Lower leg skin (tissue), 4 donors: ENCODE results near the gene CST5. TPM values are rescaled to one million over a fixed set of nuclear protein-coding genes. Genes with fewer than 3 reads are reported as not detected.
"Not testable (repeated sequence)": the region's sequence is repeated elsewhere in the genome, so short reads cannot be mapped to it uniquely, and the experiment has no call there.

Experiments used
- DNase-seq, 2 donors: peaks; one replicate each; pipeline ENCODE4 v3.0.0-alpha.2; 2019; ENCODE audit warnings: low spot score in 2 of 2
- H3K4me3 ChIP-seq: fragments of 200-600 bp; sonication (generic); 2 replicates; pipeline ENCODE4 v1.5.1; 2017; ENCODE audit warnings: mild to moderate bottlenecking, low read depth; ENCODE audit not compliant: poor library complexity, severe bottlenecking
- POLR2A ChIP-seq, 2 donors: fragments of 450-650 bp; IDR thresholded peaks; one replicate each; pipeline ENCODE4 v1.6.1; 2016 to 2017; ENCODE audit warnings: antibody characterized with exemption in 2 of 2, mild to moderate bottlenecking in 1 of 2, moderate library complexity in 1 of 2
- WGBS, 2 donors: methylation state at CpG; one replicate each; pipeline ENCODE4 v1.1.5; 2018; 5-methylcytosine and 5-hydroxymethylcytosine counted together
- intact Hi-C: fragments of 100-400 bp; cut with DNase I; formaldehyde crosslinking; loops from one replicate; pipeline ENCODE4 v1.15.0; 2023; ENCODE audit warnings: low total_unique reads
- total RNA-seq, 4 donors: library from RNA; depleted of rRNA; stranded (reverse); fragments of >200 nt; gene quantifications; one replicate each; pipeline ENCODE4 v1.1.0, GENCODE V29; 2016
- TF ChIP-seq, protein P1 (sequence below), 3 donors: fragments of 450-650 bp; IDR thresholded peaks; one replicate each; pipeline ENCODE4 v1.5.1; 2016; ENCODE audit warnings: antibody characterized with exemption in 3 of 3, mild to moderate bottlenecking in 3 of 3, moderate library complexity in 2 of 3

CST5 gene
- total RNA-seq, 4 donors from 2014 or later, result not detected

DNA sequence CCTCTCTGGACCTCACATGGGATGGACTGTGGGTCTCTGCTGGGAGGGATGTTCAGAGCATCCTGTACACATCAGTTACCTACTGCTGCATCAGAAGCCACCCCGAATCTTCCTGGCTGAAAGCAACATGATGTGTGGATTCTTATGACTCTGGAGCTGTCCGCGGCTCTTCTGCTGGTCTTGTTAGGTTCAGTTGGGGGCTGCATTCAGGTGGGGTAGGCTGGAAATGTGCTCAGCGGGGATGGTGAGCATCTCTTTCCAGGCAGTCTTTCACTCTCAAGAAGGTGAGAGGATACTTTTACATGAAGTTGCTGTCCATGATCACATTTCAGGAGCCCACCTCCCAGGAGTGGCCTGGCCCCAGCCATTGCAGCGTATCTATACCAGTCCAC, 5.2 kb upstream of the CST5 start:
- TF ChIP-seq, protein P1, sequence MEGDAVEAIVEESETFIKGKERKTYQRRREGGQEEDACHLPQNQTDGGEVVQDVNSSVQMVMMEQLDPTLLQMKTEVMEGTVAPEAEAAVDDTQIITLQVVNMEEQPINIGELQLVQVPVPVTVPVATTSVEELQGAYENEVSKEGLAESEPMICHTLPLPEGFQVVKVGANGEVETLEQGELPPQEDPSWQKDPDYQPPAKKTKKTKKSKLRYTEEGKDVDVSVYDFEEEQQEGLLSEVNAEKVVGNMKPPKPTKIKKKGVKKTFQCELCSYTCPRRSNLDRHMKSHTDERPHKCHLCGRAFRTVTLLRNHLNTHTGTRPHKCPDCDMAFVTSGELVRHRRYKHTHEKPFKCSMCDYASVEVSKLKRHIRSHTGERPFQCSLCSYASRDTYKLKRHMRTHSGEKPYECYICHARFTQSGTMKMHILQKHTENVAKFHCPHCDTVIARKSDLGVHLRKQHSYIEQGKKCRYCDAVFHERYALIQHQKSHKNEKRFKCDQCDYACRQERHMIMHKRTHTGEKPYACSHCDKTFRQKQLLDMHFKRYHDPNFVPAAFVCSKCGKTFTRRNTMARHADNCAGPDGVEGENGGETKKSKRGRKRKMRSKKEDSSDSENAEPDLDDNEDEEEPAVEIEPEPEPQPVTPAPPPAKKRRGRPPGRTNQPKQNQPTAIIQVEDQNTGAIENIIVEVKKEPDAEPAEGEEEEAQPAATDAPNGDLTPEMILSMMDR (IDR thresholded peaks at IDR 0.05), result no peak
- TF ChIP-seq POLR2A (IDR thresholded peaks at IDR 0.05), result no peak
- intact Hi-C loops, result no loop called here
- no peak for DNase-seq
- 97% methylated on average over 5 of the region's 5 CpGs for WGBS, 2 donors
- H3K4me3 ChIP-seq, result no peak overlapping the region

DNA sequence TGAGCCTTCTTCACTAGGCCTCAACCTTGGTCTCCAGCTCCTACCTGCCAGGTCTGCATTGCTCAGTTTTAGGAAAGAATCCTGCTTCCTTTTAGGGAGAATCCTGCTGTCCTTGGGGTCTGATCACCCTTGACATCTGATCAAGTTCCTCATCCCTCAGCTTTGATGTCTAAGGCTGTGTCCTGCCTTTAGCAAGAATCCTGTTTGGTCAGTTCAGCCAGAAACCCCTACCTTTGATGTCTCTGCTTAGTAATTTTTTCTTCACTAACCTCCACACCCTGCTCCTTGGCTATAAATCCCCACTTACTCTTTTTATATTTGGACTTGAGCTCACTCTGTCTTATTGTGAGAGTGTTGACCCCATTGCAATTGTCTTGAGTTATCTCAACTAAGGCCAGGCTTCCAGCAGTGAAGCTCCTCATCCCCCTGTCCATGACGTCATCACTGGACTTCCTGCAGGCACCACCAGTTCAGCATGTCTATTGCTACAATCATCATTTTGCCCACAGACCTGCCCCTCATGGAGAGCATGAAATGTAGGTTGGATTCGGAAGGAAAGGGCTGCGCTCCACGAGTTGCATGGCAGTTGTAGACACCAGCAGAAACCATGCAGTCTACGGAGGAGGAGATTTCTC, 4.7 kb upstream of the CST5 start:
- H3K4me3 ChIP-seq, result no peak overlapping the region
- WGBS, 2 donors, result 88 to 90% methylated on average over 5 of the region's 5 CpGs
- intact Hi-C loops, result no loop called here
- no peak for DNase-seq
- TF ChIP-seq POLR2A (IDR thresholded peaks at IDR 0.05), result no peak
- TF ChIP-seq, protein P1 (IDR thresholded peaks at IDR 0.05), result no peak

DNA sequence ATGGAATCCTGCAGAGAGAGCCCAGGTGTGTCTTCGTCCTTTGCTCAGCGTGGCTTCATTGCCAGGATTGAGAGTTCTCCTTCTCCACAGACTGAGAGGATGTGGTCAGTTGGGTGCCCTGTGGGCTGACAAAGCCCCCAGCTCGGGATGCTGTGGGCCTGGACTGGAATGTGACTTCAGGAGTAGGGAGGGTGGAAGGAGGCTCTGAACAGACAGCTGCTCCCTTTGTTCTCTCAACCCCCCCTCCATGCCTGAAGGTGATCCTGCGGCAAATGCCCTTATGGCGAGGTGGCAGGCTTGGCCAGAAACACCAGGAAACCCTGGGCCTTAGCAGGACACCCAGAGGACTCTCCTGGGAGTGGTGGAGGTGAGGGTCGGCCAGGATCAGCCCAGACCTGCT, 1.8 kb upstream of the CST5 start:
- intact Hi-C loops, result no loop called here
- no peak for DNase-seq
- 57 to 64% methylated on average over 6 of the region's 6 CpGs for WGBS, 2 donors
- no peak for TF ChIP-seq POLR2A (IDR thresholded peaks at IDR 0.05)
- TF ChIP-seq, protein P1 (IDR thresholded peaks at IDR 0.05), result no peak
- H3K4me3 ChIP-seq, result no peak overlapping the region

DNA sequence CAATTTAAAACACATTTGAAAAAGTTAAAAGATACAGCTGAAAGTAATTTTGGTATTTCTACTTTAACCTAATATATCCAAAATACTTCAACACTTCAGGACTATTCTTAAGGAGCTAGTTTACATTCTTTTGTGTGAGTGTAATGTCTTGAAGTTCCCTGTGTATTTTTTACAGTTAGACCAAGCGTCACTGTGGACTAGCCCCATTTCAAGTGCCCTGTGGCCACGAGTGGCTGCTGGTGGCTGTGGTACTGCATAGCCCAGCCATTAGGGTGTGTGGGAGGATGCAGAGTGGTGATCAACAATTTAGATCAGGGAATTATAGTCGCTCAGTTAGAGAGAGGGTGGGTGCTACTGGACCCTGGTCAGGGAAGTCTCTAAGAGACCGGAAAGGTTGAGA, 869 bp upstream of the CST5 start:
- WGBS, 2 donors, result 46 to 50% methylated on average over 4 of the region's 4 CpGs
- DNase-seq, result no peak
- intact Hi-C loops, result no loop called here
- TF ChIP-seq POLR2A (IDR thresholded peaks at IDR 0.05), result no peak
- TF ChIP-seq, protein P1 (IDR thresholded peaks at IDR 0.05), result no peak
- no peak overlapping the region for H3K4me3 ChIP-seq

DNA sequence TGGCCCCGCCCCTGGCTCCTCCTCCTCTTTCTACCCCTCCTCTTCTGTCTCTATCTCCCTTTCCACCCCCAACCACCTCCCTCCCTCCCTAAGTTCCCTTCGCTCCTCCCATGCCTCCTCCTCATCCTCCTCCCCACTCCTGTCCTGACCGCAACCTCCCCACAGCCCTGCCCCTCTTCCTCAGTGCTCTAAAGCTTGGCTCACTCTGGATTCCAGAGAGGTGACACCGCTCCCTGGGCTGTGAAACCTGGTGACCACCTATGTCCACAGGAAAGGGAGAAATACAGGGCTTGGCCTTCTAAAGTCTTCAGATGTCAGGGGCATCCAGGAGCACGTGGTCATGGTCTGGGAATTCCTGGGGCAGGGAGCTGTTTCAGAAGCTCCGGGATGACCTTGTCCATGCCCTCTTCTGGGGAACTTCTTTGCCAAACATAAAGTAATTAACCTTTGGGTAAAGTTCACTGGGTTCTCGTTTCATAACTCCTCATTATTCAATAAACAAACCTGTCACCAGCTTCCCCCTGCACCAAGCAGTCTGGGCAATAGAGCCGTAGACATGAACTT, 345 bp upstream of the CST5 start:
- intact Hi-C loops, result no loop called here
- no peak for DNase-seq
- TF ChIP-seq POLR2A (IDR thresholded peaks at IDR 0.05), result no peak
- TF ChIP-seq, protein P1 (IDR thresholded peaks at IDR 0.05), result no peak
- H3K4me3 ChIP-seq, result no peak overlapping the region
- 46 to 49% methylated on average over 8 of the region's 8 CpGs for WGBS, 2 donors

DNA sequence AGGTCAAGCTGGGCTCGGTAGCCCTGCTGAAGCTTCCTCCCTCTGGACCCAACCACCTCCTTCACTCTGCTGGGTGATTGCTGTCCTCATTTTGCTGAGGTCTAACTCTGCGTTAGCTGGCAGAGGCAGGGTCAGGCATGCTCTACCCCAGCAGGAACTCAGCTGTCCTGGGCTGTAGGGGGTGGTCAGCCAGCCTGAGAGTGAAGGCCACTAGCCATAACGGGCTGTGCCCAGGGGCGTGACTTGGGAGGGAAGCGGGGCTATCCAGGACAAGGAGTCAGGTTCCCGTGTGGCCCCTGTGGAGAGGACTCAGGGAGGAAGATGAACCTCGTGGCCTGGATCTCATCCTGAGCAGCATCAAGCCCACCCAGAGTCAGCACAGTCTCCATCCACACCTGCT, 761 bp downstream of the CST5 start:
- no peak overlapping the region for H3K4me3 ChIP-seq
- WGBS, 2 donors, result 75 to 85% methylated on average over 4 to 6 of the region's 7 CpGs
- TF ChIP-seq, protein P1 (IDR thresholded peaks at IDR 0.05), result no peak
- no peak for TF ChIP-seq POLR2A (IDR thresholded peaks at IDR 0.05)
- no peak for DNase-seq
- intact Hi-C loops, result no loop called here

DNA sequence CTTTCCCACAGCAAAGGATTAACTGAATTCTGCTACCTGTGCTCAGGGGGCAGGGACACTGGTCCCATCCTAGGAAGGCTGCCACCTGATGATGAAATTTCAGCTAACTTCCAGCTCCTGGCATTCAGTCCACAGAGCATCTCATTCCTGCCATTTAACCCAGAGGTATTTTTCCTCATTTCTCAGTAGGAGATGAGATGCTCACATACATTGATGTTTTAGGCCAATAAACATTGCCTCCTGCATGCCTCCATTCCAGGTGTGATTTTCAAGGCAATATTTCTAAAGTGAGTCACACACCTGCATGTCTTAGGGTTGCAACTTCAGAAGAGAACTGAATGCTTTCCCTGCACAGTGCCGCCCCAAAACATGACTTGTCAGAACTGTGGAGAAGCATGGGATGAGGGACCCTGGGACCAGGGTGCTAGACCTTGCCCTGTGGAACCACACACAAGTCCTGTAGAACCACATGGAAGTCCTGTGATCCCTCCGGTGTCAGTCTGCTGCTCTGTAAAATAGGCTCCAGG, 1.5 kb downstream of the CST5 start:
- DNase-seq, intact Hi-C loops, H3K4me3 ChIP-seq: not testable (repeated sequence)
- 72 to 79% methylated on average over 2 of the region's 2 CpGs for WGBS, 2 donors
